GM21529 (cell line): ENCODE measurements around the gene OMG.
"Not testable (repeated sequence)": the region's sequence is repeated elsewhere in the genome, so short reads cannot be mapped to it uniquely, and the experiment has no call there.

ENCODE experiments used
- ATAC-seq: cut with Tn5 transposase; IDR thresholded peaks from one replicate; pipeline ENCODE4 v1.9.1; 2021; ENCODE audit not compliant: unreplicated experiment

The OMG gene

DNA sequence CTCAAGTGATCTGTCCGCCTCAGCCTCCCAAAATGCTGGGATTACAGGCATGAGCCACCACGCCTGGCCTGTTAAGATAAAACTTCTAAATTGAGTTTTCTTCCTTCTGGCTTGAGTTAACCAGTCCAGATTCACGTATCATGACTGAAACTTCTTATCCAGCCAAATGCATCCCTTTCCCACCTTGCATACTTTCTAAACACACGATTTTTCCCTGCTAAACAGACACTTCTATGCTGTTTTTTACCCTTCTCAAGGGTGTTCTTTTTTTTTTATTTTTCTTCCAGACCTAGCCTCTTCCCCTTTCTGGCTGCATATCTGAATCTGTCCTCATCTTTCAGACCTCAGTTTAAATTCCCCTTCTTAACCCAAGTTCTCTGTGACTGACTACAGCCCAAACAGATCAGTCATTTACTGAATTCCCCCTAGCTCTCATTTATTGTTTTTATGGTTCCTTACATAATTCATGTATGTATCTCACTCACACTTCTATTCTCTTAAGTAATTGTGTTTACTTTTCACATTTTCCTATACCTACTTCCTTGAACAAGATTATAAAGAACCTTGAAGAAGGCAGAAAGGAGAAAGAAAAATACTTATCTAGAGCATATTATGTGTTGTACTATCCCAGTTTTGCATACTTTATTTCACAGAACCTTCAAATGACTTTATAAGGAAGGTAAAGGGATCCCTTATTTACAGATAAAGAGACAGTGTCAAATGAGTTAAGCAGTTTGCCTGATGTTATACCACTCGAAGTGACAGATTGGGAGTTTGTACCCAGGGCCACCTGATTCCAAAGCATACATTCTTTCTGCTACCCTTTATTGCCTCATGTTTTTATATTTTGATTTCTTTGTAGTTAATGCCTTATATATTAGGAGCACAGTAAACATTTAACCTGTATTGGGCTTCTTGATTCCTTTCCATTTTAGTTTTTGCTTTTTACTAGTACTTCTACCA is 11.6 kb upstream of the OMG start:
- no peak for ATAC-seq

- no peak for ATAC-seq
These were observed 10.6 kb upstream of the OMG start for GRCh38 chr17:31307640-31308039.

- ATAC-seq: no peak
These were observed 2.6 kb upstream of the OMG start for GRCh38 chr17:31299624-31300023.

GRCh38 chr17:31296142-31296541 is 897 bp downstream of the OMG start:
- no peak for ATAC-seq

GRCh38 chr17:31295489-31295871 is 1.6 kb downstream of the OMG start:
- ATAC-seq: no peak

DNA sequence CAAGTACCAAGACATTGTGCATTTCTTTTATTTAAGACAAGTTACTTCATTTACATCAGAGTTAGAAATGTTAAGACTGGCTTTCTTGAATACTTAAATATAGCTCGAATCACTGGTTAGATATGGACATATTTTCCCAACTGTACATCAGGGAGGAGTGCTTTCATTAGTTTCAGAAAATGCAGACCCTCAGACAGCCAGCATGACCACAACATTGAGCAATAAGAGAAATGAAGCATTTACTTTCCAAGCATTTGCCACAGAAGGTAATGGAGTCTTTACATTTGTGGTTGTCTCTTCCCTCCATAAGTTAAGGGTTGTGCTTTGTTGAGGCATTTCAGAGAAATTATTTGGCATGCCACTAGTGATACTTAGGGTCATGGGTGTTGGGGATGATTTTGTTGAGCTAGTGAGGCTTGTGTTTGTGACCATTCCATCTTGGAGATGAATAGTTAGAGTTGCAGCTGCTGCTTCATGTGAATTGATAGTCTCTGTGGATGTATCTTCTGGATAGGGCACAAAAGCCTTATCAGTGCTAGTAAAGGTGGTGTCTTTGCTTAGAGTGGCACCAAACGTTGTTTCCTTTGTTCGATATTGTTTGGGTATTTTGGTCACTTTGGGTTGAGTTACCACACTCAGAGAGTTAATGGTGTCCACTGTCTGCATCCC is 2.1 kb downstream of the OMG start:
- no peak for ATAC-seq

- ATAC-seq: no peak
These were observed 2.8 kb downstream of the OMG start for GRCh38 chr17:31294231-31294630.

DNA sequence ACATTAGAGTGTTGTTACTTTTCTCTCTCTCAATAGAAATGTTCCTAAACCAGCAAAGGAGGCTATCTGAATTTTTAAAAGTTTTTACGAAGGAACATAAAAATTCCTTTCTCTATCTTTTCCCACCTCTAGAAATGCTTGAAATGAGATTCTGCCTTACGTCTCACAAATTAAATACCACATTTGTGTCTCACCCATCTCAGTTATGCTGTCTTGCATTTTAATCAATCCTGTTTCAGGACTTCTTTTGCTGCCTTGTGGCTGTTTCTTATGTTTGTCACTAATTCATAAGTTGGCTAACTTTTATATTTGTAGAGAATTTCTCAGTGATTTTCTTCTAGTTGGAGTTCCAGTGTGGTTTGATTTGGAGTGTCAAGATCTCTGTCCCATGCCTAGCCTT is 3.5 kb downstream of the OMG start:
- ATAC-seq: no peak

- no peak for ATAC-seq
These were observed 5.2 kb downstream of the OMG start for GRCh38 chr17:31291820-31292219.

DNA sequence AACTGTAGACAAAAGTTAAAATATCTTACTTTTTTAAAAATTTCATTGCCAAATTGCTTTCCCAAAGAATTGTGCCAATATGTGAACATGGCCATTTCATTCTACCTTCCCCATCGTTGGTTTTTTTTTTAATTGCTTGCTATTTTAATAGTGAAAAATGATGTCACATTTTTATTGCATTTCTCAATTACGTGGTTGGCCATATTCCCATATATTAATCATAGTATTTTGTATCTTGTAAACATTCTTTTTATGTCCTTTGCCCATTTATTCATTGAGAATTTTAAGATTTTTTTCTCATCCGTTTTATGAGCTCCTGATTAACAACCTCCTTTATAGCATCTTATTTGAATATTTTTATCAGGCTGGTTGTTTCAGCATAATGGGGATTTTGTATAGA is 7.2 kb downstream of the OMG start:
- no peak for ATAC-seq

DNA sequence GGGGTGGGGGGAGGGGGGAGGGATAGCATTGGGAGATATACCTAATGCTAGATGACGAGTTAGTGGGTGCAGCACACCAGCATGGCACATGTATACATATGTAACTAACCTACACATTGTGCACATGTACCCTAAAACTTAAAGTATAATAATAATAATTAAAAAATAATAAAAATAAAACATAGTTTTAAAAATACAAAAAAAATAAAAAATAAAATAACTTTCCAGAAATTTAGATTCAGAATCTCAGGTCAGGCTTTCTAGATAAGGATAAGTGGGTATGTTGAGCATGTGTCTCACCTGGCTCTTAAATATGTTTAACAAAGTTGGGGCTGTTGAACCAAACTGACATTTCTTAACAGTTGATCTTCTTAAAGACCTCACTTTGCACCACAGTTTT is 9.1 kb downstream of the OMG start:
- not testable (repeated sequence) for ATAC-seq

- no peak for ATAC-seq
These were observed 10.5 kb downstream of the OMG start for GRCh38 chr17:31286587-31286986.

- ATAC-seq: no peak
These were observed 13.2 kb downstream of the OMG start for GRCh38 chr17:31283841-31284240.

- no peak for ATAC-seq
These were observed 16.0 kb downstream of the OMG start for GRCh38 chr17:31281061-31281460.

- ATAC-seq: no peak
These were observed 17.6 kb downstream of the OMG start for GRCh38 chr17:31279401-31279800.

DNA sequence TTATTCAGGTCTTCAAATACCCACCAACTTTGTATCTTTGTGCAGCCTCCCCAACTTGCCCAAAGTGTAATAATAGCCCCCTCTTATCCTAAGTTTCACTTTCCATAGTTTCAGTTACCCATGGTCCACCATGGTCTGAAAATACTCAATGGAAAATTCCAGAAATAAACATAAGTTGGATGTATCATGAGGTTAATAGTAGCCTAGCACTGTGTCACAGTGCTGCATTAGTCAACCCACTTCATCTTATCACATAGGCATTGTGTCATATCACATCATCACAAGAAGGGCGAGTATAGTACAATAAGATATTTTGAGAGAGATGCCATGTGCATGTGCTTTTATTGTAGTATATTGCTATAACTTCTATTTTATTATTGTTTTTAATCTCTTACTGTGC is 21.9 kb downstream of the OMG start:
- no peak for ATAC-seq

- ATAC-seq: no peak
These were observed 22.8 kb downstream of the OMG start for GRCh38 chr17:31274252-31274651.

DNA sequence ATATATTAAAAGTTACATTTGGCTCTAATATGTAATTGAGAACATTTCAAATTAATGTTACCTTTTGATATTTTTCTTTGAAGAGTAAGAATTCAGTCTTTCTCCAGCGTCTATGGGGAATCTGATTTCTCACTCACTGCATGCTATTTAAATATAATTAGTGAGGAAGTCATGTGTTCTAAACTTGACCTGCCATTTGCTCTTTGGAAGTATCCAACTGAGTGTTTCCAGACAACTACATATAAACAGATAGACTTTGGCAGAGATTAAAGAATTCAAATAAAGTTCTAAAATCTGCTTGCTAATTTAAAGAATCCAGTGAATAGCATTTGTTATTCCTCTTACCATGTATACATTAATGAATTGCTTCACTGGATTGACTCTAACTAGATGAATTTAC is 23.5 kb downstream of the OMG start:
- ATAC-seq: no peak

DNA sequence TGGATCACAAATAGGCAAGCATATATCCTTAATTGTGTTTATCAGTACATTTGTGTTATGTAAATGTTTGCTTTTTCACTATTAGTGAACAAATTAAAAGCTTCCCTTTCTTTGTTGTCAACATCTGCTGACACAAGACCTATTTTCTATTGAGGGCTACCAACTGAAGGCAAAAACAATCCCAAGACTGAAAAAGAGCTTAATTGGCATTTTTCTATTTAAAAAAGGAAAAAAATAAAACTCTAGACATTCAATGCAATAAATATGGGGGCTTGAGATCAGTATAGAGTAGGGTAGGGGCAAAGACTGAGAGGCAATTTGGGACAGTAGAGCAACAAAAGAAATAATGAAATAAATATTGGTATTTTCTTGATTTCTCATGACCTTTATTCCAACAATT is 24.2 kb downstream of the OMG start:
- ATAC-seq: no peak

- no peak for ATAC-seq
These were observed 24.8 kb downstream of the OMG start for GRCh38 chr17:31272236-31272635.

- ATAC-seq: no peak
These were observed 27.5 kb downstream of the OMG start for GRCh38 chr17:31269578-31269983.

GRCh38 chr17:31269036-31269577 is 27.9 kb downstream of the OMG start:
- ATAC-seq: no peak
